Measurements from ENCODE around the gene SASH3.

DNA sequence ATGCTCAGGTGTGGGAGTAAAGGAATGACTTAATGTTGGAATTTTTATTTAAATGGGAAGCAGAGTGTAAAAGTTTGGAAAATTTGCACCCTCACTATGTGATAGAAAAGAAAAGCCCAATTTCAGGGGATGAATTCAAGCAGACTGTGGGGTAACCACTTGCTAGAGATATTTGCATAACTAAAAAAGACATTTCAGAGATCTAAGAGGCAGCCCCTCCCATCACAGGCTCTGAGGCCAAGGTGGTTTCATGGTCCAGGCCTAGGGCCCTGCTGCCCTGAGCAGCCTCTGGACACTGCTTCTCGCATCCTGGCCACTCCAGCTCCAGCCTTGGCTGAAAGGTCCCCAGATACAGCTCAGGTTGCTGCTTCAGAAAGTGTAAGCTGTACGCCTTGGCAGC is 46.9 kb upstream of the SASH3 start:
- TF ChIP-seq, protein P1, sequence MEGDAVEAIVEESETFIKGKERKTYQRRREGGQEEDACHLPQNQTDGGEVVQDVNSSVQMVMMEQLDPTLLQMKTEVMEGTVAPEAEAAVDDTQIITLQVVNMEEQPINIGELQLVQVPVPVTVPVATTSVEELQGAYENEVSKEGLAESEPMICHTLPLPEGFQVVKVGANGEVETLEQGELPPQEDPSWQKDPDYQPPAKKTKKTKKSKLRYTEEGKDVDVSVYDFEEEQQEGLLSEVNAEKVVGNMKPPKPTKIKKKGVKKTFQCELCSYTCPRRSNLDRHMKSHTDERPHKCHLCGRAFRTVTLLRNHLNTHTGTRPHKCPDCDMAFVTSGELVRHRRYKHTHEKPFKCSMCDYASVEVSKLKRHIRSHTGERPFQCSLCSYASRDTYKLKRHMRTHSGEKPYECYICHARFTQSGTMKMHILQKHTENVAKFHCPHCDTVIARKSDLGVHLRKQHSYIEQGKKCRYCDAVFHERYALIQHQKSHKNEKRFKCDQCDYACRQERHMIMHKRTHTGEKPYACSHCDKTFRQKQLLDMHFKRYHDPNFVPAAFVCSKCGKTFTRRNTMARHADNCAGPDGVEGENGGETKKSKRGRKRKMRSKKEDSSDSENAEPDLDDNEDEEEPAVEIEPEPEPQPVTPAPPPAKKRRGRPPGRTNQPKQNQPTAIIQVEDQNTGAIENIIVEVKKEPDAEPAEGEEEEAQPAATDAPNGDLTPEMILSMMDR (conservative IDR thresholded peaks at IDR 0.05): no peak
- TF ChIP-seq ZFX (IDR thresholded peaks at IDR 0.05): no peak

Measured in C4-2B (cell line).